ENCODE measurements around the gene PRDM16.

The PRDM16 gene

DNA sequence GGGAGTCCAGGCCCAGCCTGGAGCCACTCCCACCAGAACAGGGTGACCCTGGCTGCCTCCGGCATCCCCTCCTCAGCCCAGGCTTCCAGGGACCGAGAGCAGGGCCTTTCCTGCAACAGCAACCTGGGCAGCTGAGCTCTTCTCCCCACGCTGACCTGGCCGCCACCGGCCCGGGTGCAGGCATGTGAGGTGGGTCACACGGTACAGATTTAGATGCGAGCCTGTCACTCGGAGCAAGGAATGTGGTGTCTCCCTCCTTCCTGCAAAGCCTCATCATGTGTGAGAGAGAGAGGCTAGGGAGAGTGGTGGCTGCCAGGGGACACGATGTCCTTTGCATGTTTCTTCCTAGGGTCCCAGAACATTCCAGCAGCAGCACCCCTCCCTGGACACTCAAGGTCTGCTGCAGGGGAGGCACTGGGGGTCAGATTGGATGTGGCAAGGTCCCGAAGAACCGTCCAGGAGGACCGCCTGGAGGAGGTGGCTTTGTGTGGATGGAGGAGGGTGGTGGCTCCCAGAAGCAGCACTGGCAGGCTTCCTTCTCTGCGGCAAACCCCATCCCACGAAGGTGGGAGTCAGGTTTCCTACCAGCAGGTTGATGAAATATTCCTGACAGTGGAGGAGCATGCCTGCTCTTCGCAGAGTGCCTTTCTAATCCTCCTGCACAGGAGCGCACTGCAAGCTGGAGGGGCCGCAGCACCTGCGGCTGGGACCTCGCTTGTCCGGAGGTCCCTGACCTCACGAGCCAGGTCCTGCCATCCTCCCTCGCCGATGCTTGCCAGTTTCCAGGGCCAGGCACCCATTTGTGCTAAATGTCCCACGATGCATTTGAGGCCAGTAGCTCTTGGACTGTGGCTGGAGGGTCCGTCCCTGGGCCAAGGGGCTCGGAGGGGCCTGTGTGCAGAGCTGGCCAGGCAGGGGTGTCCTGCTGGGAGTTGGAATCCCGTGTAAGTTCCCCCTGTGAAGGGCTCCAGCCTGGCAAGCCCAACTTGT is 68.4 kb downstream of the PRDM16 start:
- no peak for DNase-seq (ENCODE audit: low read depth in 2 of 2)
- no peak overlapping the region for H3K4me3 ChIP-seq (replicated peaks in 1 of 2; ENCODE audit: low read depth in 2 of 2, low read length in 2 of 2)
- TF ChIP-seq, protein P1, sequence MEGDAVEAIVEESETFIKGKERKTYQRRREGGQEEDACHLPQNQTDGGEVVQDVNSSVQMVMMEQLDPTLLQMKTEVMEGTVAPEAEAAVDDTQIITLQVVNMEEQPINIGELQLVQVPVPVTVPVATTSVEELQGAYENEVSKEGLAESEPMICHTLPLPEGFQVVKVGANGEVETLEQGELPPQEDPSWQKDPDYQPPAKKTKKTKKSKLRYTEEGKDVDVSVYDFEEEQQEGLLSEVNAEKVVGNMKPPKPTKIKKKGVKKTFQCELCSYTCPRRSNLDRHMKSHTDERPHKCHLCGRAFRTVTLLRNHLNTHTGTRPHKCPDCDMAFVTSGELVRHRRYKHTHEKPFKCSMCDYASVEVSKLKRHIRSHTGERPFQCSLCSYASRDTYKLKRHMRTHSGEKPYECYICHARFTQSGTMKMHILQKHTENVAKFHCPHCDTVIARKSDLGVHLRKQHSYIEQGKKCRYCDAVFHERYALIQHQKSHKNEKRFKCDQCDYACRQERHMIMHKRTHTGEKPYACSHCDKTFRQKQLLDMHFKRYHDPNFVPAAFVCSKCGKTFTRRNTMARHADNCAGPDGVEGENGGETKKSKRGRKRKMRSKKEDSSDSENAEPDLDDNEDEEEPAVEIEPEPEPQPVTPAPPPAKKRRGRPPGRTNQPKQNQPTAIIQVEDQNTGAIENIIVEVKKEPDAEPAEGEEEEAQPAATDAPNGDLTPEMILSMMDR (IDR thresholded peaks at IDR 0.05; ENCODE audit: low read depth, low read length) = no peak

DNA sequence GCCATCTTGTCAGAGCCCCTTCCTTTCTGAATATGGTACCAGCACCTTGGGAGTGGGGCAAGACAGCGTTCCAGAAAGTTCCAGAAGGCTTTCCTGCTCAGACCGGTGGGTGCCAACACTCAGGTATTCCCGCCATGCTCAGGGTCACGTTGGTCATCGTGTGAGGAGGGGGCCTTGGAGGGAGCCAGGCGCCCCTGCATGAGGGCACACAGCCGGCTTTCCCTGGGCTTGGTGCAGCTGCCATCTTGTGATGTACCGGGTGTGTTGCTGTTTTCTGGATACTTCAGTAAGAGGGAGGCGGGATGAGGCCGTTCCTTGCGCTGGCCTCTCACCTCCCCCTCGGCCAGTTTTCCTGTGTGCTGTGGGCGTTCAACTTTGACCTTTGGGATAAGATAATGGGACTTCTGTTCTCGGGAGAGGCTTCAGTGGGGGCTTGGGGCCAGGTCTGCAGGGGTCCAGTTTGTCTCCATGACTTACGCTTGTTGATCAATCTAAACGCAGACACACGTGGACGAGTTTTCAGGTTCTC is 69.7 kb downstream of the PRDM16 start:
- no peak for DNase-seq (ENCODE audit: low read depth in 2 of 2)
- no peak overlapping the region for H3K4me3 ChIP-seq (replicated peaks in 1 of 2; ENCODE audit: low read depth in 2 of 2, low read length in 2 of 2)
- TF ChIP-seq, protein P1 (IDR thresholded peaks at IDR 0.05; ENCODE audit: low read depth, low read length) = no peak

DNA sequence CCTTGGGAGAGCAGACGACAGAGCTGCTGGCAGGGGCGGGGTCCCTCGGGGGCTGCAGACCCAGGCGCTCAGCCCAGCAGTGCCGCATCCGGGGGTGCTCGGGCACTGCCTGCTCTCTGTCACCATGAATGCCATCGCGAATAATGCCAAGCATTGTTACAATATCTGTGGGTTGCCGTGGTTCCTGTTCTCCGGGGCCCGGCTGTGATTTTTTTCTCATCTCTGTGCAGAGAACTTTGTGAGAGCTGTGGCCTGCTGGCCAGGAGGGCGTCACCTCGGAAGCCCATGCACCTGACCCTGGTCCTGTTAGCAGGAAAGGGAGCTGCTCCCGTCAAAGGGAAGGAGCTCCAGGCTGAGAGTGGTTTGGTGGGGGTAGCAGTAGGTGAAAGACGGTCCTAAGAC is 70.4 kb downstream of the PRDM16 start:
- no peak for DNase-seq (ENCODE audit: low read depth in 2 of 2)
- H3K4me3 ChIP-seq (replicated peaks in 1 of 2; ENCODE audit: low read depth in 2 of 2, low read length in 2 of 2) = no peak overlapping the region
- TF ChIP-seq, protein P1 (IDR thresholded peaks at IDR 0.05; ENCODE audit: low read depth, low read length) = no peak

DNA sequence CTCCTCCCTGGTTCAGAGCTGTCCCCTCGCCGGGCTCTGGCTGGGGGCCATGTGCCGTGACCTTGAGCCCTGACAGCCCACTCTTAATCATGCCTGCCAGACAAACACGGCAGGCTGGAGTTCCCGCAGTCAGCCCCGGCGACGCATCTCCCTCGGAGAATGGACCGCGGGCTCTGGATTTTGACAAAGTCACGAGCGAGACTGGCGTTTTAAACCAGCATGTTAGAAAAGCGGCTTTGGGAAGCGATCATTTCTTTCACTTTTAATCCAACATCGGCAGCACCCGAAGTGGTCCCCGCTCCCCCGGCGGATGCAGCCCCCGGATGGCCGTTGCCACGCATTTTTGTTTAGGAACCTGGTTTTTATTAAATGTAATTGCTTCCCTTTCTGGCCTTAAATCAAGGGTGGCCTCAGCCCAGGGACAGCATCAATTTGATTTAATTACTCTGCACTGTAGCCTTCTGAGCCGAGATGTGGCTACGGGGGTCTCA is 70.9 kb downstream of the PRDM16 start:
- no peak overlapping the region for H3K4me3 ChIP-seq (replicated peaks in 1 of 2; ENCODE audit: low read depth in 2 of 2, low read length in 2 of 2)
- TF ChIP-seq, protein P1 (IDR thresholded peaks at IDR 0.05; ENCODE audit: low read depth, low read length) = no peak
- DNase-seq (ENCODE audit: low read depth in 2 of 2) = no peak

DNA sequence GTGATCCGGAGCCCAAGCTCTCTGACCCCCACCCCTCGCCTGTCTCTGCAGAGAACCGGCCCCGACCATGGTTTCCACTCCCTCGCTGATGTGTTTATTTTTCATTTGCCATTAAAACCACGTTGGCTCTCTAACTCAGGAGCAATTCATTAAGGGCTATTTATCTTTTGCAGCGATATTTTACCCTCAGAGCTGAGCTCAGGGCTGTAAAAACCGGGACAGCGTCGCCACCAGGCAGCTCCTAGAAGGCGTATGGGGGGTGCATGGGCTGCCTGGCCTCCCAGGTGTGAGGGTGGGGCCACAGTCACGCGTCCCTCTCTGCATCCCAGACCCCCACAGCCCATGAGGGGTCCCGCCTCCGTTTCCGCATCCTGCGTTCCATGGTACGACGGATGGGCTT is 71.4 kb downstream of the PRDM16 start:
- no peak overlapping the region for H3K4me3 ChIP-seq (replicated peaks in 1 of 2; ENCODE audit: low read depth in 2 of 2, low read length in 2 of 2)
- DNase-seq (ENCODE audit: low read depth in 2 of 2) = no peak
- TF ChIP-seq, protein P1 (IDR thresholded peaks at IDR 0.05; ENCODE audit: low read depth, low read length) = no peak

DNA sequence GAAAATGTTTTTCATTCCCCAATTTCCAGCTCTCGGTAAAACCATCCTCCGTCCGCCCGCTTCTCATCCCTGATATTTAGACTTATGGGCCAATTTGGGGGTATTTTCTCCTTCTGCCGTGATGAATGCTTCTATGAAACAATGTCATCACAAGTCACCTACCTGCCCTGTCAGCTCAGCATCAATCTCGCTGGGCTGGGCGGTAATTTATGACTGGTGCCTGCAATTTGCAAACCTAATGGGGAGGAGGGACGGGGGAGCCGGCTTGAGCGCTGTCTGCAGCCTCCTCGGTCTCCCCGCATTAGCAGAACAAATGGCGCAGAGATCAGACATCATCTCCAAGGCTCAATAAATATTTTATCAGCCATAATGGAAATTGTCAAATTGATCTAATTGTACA is 72.1 kb downstream of the PRDM16 start:
- TF ChIP-seq, protein P1 (IDR thresholded peaks at IDR 0.05; ENCODE audit: low read depth, low read length) = no peak
- no peak for DNase-seq (ENCODE audit: low read depth in 2 of 2)
- H3K4me3 ChIP-seq (replicated peaks in 1 of 2; ENCODE audit: low read depth in 2 of 2, low read length in 2 of 2) = no peak overlapping the region

All from cardiac fibroblast (primary cell).